IMR-90 (cell line): ENCODE measurements around the gene GSK3B. TPM values are rescaled to one million over a fixed set of nuclear protein-coding genes. Genes with fewer than 3 reads are reported as not detected.

ENCODE experiments used
- ATAC-seq: fragments of 200-7000 bp; cut with Tn5 transposase; 2 replicates; pipeline ENCODE4 v1.9.1; 2020; ENCODE audit warnings: low read depth, mild to moderate bottlenecking, moderate library complexity
- BruUV-seq: library from RNA; stranded (reverse); fragments of 400-500 nt; replicated peaks from 2 replicates; lab custom pipeline; 2021; lab: Mats Ljungman, UMichigan
- CTCF ChIA-PET: fragments of 300-600 bp; formaldehyde crosslinking; extraction: SDS; loops from one replicate; lab custom pipeline; 2021; ENCODE audit warnings: antibody characterized with exemption; lab: Yijun Ruan, JAX
- POLR2A ChIA-PET: fragments of 300-600 bp; sonication (Branson Sonifier 250); formaldehyde crosslinking; loops from one replicate; lab custom pipeline; 2022; ENCODE audit warnings: antibody characterized with exemption; ENCODE audit not compliant: unreplicated experiment; lab: Charles Lee
- DNase-seq: peaks from one replicate; pipeline ENCODE4 v3.0.0; 2013
- H2AFZ ChIP-seq: replicated peaks from 2 replicates; pipeline ENCODE3; 2013; ENCODE audit warnings: low read length, mild to moderate bottlenecking; ENCODE audit not compliant: poor library complexity
- H2AK5ac ChIP-seq: 2 replicates; pipeline ENCODE4 v1.6.1; 2013; ENCODE audit warnings: low read depth, low read length, inconsistent platforms
- H2AK9ac ChIP-seq: replicated peaks from 2 replicates; pipeline ENCODE3; 2013; ENCODE audit warnings: mild to moderate bottlenecking, low read depth, low read length, moderate library complexity; ENCODE audit not compliant: poor library complexity
- H2BK120ac ChIP-seq: 2 replicates; pipeline ENCODE4 v1.6.1; 2013; ENCODE audit warnings: low read depth, low read length, inconsistent platforms
- H2BK15ac ChIP-seq: 3 replicates; pipeline ENCODE4 v1.6.1; 2013; ENCODE audit warnings: low read depth, low read length, inconsistent platforms
- H2BK20ac ChIP-seq: 2 replicates; pipeline ENCODE4 v1.6.1; 2013; ENCODE audit warnings: low read depth, mild to moderate bottlenecking, inconsistent platforms, low read length, moderate library complexity
- H2BK5ac ChIP-seq: 2 replicates; pipeline ENCODE4 v1.6.1; 2013; ENCODE audit warnings: mild to moderate bottlenecking, low read depth, low read length, inconsistent platforms; ENCODE audit not compliant: poor library complexity, severe bottlenecking
- H3K14ac ChIP-seq: replicated peaks from 2 replicates; pipeline ENCODE4 v1.6.1; 2013; ENCODE audit warnings: low read depth, low read length, inconsistent platforms
- H3K18ac ChIP-seq: 2 replicates; pipeline ENCODE4 v1.6.1; 2013; ENCODE audit warnings: low read depth, low read length, control low read depth
- H3K23ac ChIP-seq: 2 replicates; pipeline ENCODE4 v1.6.1; 2013; ENCODE audit warnings: low read depth, low read length, inconsistent platforms
- H3K27ac ChIP-seq: 2 replicates; pipeline ENCODE4 v1.5.1; 2013; ENCODE audit warnings: mild to moderate bottlenecking, control low read depth, low read length; ENCODE audit not compliant: insufficient read depth
- H3K27me3 ChIP-seq: 2 replicates; pipeline ENCODE4 v1.6.1; 2013; ENCODE audit warnings: low read length; ENCODE audit not compliant: control insufficient read depth, insufficient read depth
- H3K36me3 ChIP-seq: 2 replicates; pipeline ENCODE4 v1.6.1; 2013; ENCODE audit warnings: low read length, mixed read lengths; ENCODE audit not compliant: control insufficient read depth, insufficient read depth
- H3K4ac ChIP-seq: 2 replicates; pipeline ENCODE4 v1.6.1; 2013; ENCODE audit warnings: low read depth, low read length, inconsistent platforms
- H3K4me1 ChIP-seq: 2 replicates; pipeline ENCODE4 v1.6.1; 2013; ENCODE audit warnings: low read length, mixed read lengths; ENCODE audit not compliant: control insufficient read depth, insufficient read depth
- H3K4me2 ChIP-seq: 2 replicates; pipeline ENCODE4 v1.6.1; 2013; ENCODE audit warnings: low read depth, mild to moderate bottlenecking, control low read depth, low read length, moderate library complexity
- H3K4me3 ChIP-seq: 2 replicates; pipeline ENCODE4 v1.5.1; 2013; ENCODE audit warnings: low read depth, mild to moderate bottlenecking, control low read depth, low read length, moderate library complexity; ENCODE audit not compliant: insufficient read depth
- H3K56ac ChIP-seq: 2 replicates; pipeline ENCODE4 v1.6.1; 2013; ENCODE audit warnings: low read length, inconsistent platforms; ENCODE audit not compliant: insufficient read depth; ENCODE audit errors: extremely low read depth
- H3K79me1 ChIP-seq, 2 experiments: 2 replicates each; pipeline ENCODE4 v1.6.1; 2013; ENCODE audit warnings: low read length in 2 of 2, inconsistent platforms in 1 of 2, low read depth in 1 of 2
- H3K9ac ChIP-seq: 2 replicates; pipeline ENCODE4 v1.6.1; 2013; ENCODE audit warnings: low read depth, low read length, control low read depth
- H3K9me1 ChIP-seq: 2 replicates; pipeline ENCODE4 v1.6.1; 2013; ENCODE audit warnings: low read length, inconsistent platforms; ENCODE audit not compliant: insufficient read depth
- H3K9me3 ChIP-seq: 2 replicates; pipeline ENCODE4 v1.6.1; 2013; ENCODE audit warnings: low read length; ENCODE audit not compliant: control insufficient read depth, insufficient read depth
- H4K20me1 ChIP-seq: 2 replicates; pipeline ENCODE4 v1.6.1; 2013; ENCODE audit warnings: low read length, inconsistent platforms; ENCODE audit not compliant: insufficient read depth
- H4K5ac ChIP-seq: 2 replicates; pipeline ENCODE4 v1.6.1; 2013; ENCODE audit warnings: mild to moderate bottlenecking, low read depth, low read length, control low read depth
- H4K8ac ChIP-seq, 2 experiments: 2 replicates each; pipeline ENCODE4 v1.6.1; 2013; ENCODE audit warnings: low read depth in 2 of 2, low read length in 2 of 2, control low read depth in 1 of 2, inconsistent platforms in 1 of 2
- H4K91ac ChIP-seq: 2 replicates; pipeline ENCODE4 v1.6.1; 2013; ENCODE audit warnings: low read depth, low read length, inconsistent platforms; ENCODE audit not compliant: insufficient read depth
- BHLHE40 ChIP-seq: fragments of 150-350 bp; IDR thresholded peaks from 2 replicates; pipeline ENCODE4 v1.6.1; 2016; ENCODE audit warnings: mild to moderate bottlenecking, low read depth, low read length
- CHD1 ChIP-seq: IDR thresholded peaks from 2 replicates; pipeline ENCODE4 v1.6.1; 2012; ENCODE audit warnings: low read depth, low read length, improper control_type of control experiment
- ELK1 ChIP-seq: fragments of 150-350 bp; IDR thresholded peaks from 2 replicates; pipeline ENCODE4 v1.6.1; 2016; ENCODE audit warnings: low read depth, mild to moderate bottlenecking, low read length, moderate library complexity, borderline replicate concordance
- MAFK ChIP-seq: IDR thresholded peaks from 2 replicates; pipeline ENCODE4 v1.6.1; 2012; ENCODE audit warnings: low read depth, low read length, improper control_type of control experiment
- MAZ ChIP-seq: IDR thresholded peaks from 2 replicates; pipeline ENCODE4 v1.6.1; 2012; ENCODE audit warnings: low read depth, mild to moderate bottlenecking, low read length, improper control_type of control experiment, moderate library complexity, borderline replicate concordance
- MXI1 ChIP-seq: IDR thresholded peaks from 2 replicates; pipeline ENCODE4 v1.6.1; 2012; ENCODE audit warnings: low read depth, mild to moderate bottlenecking, low read length, moderate library complexity, borderline replicate concordance
- POLR2A ChIP-seq: IDR thresholded peaks from 2 replicates; pipeline ENCODE4 v1.6.1; 2012; ENCODE audit warnings: mild to moderate bottlenecking, low read depth, low read length
- RCOR1 ChIP-seq: IDR thresholded peaks from 2 replicates; pipeline ENCODE4 v1.6.1; 2012; ENCODE audit warnings: mild to moderate bottlenecking, low read length, improper control_type of control experiment; ENCODE audit not compliant: insufficient replicate concordance
- RFX5 ChIP-seq: IDR thresholded peaks from 2 replicates; pipeline ENCODE4 v1.8.0; 2012; ENCODE audit warnings: low read depth, mild to moderate bottlenecking, low read length, moderate library complexity
- WGBS, 2 experiments: methylation state at CpG; one replicate each; pipeline versions ENCODE4 v1.1.5 to v1.1.7; 2013; ENCODE audit warnings: missing lambda C conversion rate in 2 of 2; ENCODE audit not compliant: insufficient read length in 1 of 2; ENCODE audit errors: extremely low coverage in 2 of 2; 5-methylcytosine and 5-hydroxymethylcytosine counted together
- dilution Hi-C: fragments of 300-500 bp; cut with HindIII; formaldehyde crosslinking; loops from one replicate; pipeline ENCODE4 v1.14.3; 2018; ENCODE audit warnings: low sequenced_read_pairs; ENCODE audit not compliant: unreplicated experiment
- in situ Hi-C: fragments of 300-500 bp; cut with MboI; formaldehyde crosslinking; loops from 3 replicates; pipeline ENCODE4 v1.14.3; 2019; ENCODE audit warnings: low sequenced_read_pairs, inconsistent platforms, mixed read lengths
- intact Hi-C: fragments of 100-400 bp; cut with micrococcal nuclease; formaldehyde crosslinking; loops from 2 replicates; pipeline ENCODE4 v1.10.0; 2022
- polyA plus RNA-seq, 3 experiments: library from polyadenylated mRNA; depleted of rRNA; stranded (reverse); fragments of >200 nt; gene quantifications; 2 replicates each; pipeline ENCODE4 v1.2.3, GENCODE V29; 2012; ENCODE audit warnings: low replicate concordance in 1 of 3
- total RNA-seq: library from RNA; depleted of rRNA; stranded (reverse); fragments of >200 nt; gene quantifications from 2 replicates; pipeline ENCODE4 v1.2.3, GENCODE V29; 2012

GSK3B gene
- total and polyA plus RNA-seq, 2 of the 4 experiments (the other 2 are of a cell fraction): 19.2 to 33.2 TPM

GRCh38 chr3:119945291-119945690 lies 149.0 kb downstream of the GSK3B start:
- H2BK20ac ChIP-seq: no peak overlapping the region
- H3K9me1 ChIP-seq: no peaks in the 10 kb centered on the region
- no peak overlapping the region for H3K27ac ChIP-seq
- peaks cover 9 to 19% of the 10 kb centered on the region in 2 experiments for H3K79me1 ChIP-seq
- H3K4ac ChIP-seq: no peak overlapping the region
- no peak overlapping the region for H4K8ac ChIP-seq
- ChIA-PET CTCF (no interaction called here), POLR2A (no interaction called here)
- dilution Hi-C loops (no loop called here), in situ Hi-C loops (no loop called here), intact Hi-C loops (no loop called here)
- H3K4me1 ChIP-seq: no peaks in the 10 kb centered on the region
- H3K27me3 ChIP-seq: no peaks in the 10 kb centered on the region
- TF ChIP-seq MXI1: no peak
- no peak for TF ChIP-seq MAZ
- TF ChIP-seq RFX5: no peak
- TF ChIP-seq MAFK: no peak
- TF ChIP-seq POLR2A: no peak
- TF ChIP-seq BHLHE40: no peak
- TF ChIP-seq ELK1: no peak
- TF ChIP-seq RCOR1: no peak
- TF ChIP-seq CHD1: no peak
- no peak overlapping the region for H3K23ac ChIP-seq
- no peak for ATAC-seq
- no peak for DNase-seq
- no peak overlapping the region for H2AK5ac ChIP-seq
- no peak overlapping the region for H3K9ac ChIP-seq
- H2AFZ ChIP-seq: no peak overlapping the region
- H2BK5ac ChIP-seq: no peak overlapping the region
- H3K18ac ChIP-seq: no peak overlapping the region
- no peak overlapping the region for H2AK9ac ChIP-seq
- H2BK120ac ChIP-seq: no peak overlapping the region
- H4K91ac ChIP-seq: no peak overlapping the region
- H3K56ac ChIP-seq: no peak overlapping the region
- H2BK15ac ChIP-seq: no peak overlapping the region
- no TSS peak for BruUV-seq
- no CpG with 5 or more reads among the region's 1 CpG for WGBS, 2 experiments
- H3K4me2 ChIP-seq: no peak overlapping the region
- peaks cover 2% of the 10 kb centered on the region; the same call in 1 of the 2 replicates for H3K36me3 ChIP-seq
- H3K14ac ChIP-seq: no peak overlapping the region
- peaks cover 22% of the 10 kb centered on the region; the same call in 1 of the 2 replicates for H4K20me1 ChIP-seq
- no peaks in the 10 kb centered on the region for H3K9me3 ChIP-seq
- H4K5ac ChIP-seq: no peak overlapping the region
- H3K4me3 ChIP-seq: no peak overlapping the region
